Neural cell (in vitro differentiated cells): ENCODE measurements around the gene S100A8.

ENCODE experiments used
- EZH2 ChIP-seq: fragments of 200-600, 300-800 bp; shearing (Covaris generic), sonication (generic); IDR thresholded peaks from 2 replicates; pipeline ENCODE4 v1.6.1; 2014; ENCODE audit warnings: antibody characterized with exemption, low read length, borderline replicate concordance, mild to moderate bottlenecking; ENCODE audit not compliant: insufficient read depth, poor library complexity, severe bottlenecking
- MXI1 ChIP-seq: fragments of 450-650 bp; conservative IDR thresholded peaks from 2 replicates; pipeline ENCODE4 v1.6.1; 2014; ENCODE audit warnings: antibody characterized with exemption, mild to moderate bottlenecking; ENCODE audit not compliant: poor library complexity, severe bottlenecking
- POLR2AphosphoS5 ChIP-seq: IDR thresholded peaks from 2 replicates; pipeline ENCODE4 v1.6.1; 2012
- SMC3 ChIP-seq: fragments of 450-650 bp; conservative IDR thresholded peaks from 2 replicates; pipeline ENCODE4 v1.6.1; 2014; ENCODE audit warnings: antibody characterized with exemption, mild to moderate bottlenecking, moderate library complexity; ENCODE audit not compliant: poor library complexity
- TAF1 ChIP-seq: IDR thresholded peaks from 2 replicates; pipeline ENCODE4 v1.6.1; 2012; ENCODE audit warnings: low read depth
- TF ChIP-seq, protein P1 (sequence below): fragments of 450-650 bp; IDR thresholded peaks from 2 replicates; pipeline ENCODE4 v1.5.1; 2014; ENCODE audit warnings: antibody characterized with exemption, mild to moderate bottlenecking, moderate library complexity; ENCODE audit not compliant: poor library complexity, severe bottlenecking
- TF ChIP-seq, protein P2 (sequence below): IDR thresholded peaks from 2 replicates; pipeline ENCODE4 v1.6.1; 2012; ENCODE audit warnings: borderline replicate concordance

DNA sequence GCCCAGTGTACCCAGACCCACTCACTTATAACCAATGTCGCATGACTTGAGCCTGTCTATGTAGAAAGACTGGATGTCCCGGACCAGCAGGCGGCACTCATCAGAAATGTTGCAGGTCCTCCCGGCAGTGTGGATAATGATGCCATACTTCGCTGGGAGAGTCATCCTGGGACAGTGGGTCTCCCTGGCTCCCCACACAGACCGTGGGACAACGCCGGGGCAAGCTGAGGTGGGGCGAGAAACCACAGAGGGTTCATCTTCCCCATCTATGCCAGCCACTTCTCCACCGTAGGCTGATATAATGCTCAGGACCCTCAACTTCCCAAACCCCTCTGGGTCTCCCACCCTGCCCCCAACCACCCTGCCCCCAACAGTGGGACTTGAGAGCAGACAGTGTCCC, 50.5 kb downstream of the S100A8 start:
- TF ChIP-seq, protein P1, sequence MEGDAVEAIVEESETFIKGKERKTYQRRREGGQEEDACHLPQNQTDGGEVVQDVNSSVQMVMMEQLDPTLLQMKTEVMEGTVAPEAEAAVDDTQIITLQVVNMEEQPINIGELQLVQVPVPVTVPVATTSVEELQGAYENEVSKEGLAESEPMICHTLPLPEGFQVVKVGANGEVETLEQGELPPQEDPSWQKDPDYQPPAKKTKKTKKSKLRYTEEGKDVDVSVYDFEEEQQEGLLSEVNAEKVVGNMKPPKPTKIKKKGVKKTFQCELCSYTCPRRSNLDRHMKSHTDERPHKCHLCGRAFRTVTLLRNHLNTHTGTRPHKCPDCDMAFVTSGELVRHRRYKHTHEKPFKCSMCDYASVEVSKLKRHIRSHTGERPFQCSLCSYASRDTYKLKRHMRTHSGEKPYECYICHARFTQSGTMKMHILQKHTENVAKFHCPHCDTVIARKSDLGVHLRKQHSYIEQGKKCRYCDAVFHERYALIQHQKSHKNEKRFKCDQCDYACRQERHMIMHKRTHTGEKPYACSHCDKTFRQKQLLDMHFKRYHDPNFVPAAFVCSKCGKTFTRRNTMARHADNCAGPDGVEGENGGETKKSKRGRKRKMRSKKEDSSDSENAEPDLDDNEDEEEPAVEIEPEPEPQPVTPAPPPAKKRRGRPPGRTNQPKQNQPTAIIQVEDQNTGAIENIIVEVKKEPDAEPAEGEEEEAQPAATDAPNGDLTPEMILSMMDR = no peak
- TF ChIP-seq SMC3 (no peak), TAF1 (no peak), EZH2 (no peak), POLR2AphosphoS5 (no peak), MXI1 (no peak)
- TF ChIP-seq, protein P2, sequence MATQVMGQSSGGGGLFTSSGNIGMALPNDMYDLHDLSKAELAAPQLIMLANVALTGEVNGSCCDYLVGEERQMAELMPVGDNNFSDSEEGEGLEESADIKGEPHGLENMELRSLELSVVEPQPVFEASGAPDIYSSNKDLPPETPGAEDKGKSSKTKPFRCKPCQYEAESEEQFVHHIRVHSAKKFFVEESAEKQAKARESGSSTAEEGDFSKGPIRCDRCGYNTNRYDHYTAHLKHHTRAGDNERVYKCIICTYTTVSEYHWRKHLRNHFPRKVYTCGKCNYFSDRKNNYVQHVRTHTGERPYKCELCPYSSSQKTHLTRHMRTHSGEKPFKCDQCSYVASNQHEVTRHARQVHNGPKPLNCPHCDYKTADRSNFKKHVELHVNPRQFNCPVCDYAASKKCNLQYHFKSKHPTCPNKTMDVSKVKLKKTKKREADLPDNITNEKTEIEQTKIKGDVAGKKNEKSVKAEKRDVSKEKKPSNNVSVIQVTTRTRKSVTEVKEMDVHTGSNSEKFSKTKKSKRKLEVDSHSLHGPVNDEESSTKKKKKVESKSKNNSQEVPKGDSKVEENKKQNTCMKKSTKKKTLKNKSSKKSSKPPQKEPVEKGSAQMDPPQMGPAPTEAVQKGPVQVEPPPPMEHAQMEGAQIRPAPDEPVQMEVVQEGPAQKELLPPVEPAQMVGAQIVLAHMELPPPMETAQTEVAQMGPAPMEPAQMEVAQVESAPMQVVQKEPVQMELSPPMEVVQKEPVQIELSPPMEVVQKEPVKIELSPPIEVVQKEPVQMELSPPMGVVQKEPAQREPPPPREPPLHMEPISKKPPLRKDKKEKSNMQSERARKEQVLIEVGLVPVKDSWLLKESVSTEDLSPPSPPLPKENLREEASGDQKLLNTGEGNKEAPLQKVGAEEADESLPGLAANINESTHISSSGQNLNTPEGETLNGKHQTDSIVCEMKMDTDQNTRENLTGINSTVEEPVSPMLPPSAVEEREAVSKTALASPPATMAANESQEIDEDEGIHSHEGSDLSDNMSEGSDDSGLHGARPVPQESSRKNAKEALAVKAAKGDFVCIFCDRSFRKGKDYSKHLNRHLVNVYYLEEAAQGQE = no peak
